ENCODE measurements around the gene HNRNPC.
"Not testable (repeated sequence)": the region's sequence is repeated elsewhere in the genome, so short reads cannot be mapped to it uniquely, and the experiment has no call there.

DNA sequence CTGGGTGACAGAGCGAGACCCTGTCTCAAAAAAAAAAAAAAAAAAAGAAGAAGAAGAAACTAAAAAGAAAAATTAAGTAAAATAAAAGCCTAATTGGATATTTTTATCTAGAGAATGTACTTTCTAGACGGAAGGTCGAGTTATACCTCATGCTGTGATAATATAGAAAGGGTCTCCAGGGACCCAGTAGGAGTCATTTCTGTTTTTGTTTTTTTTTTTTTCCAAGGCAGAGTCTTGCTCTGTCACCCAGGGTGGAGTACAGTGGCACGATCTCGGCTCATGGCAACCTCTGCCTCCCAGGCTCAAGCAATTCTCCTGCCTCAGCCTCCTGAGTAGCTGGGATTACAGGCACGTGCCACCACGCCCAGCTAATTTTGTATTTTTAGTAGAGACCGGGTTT, 24.8 kb upstream of the HNRNPC start:
- TF ChIP-seq, protein P1, sequence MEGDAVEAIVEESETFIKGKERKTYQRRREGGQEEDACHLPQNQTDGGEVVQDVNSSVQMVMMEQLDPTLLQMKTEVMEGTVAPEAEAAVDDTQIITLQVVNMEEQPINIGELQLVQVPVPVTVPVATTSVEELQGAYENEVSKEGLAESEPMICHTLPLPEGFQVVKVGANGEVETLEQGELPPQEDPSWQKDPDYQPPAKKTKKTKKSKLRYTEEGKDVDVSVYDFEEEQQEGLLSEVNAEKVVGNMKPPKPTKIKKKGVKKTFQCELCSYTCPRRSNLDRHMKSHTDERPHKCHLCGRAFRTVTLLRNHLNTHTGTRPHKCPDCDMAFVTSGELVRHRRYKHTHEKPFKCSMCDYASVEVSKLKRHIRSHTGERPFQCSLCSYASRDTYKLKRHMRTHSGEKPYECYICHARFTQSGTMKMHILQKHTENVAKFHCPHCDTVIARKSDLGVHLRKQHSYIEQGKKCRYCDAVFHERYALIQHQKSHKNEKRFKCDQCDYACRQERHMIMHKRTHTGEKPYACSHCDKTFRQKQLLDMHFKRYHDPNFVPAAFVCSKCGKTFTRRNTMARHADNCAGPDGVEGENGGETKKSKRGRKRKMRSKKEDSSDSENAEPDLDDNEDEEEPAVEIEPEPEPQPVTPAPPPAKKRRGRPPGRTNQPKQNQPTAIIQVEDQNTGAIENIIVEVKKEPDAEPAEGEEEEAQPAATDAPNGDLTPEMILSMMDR (IDR thresholded peaks at IDR 0.05), result not testable (repeated sequence)
- not testable (repeated sequence) for TF ChIP-seq ZFX (IDR thresholded peaks at IDR 0.05; ENCODE audit: borderline replicate concordance)

Data from 22Rv1 (cell line).